H9 (cell line): ENCODE data around the gene HHATL. TPM values are rescaled to one million over a fixed set of nuclear protein-coding genes. Genes with fewer than 3 reads are reported as not detected.

Experiments
- DNase-seq: peaks from one replicate; pipeline ENCODE4 v3.0.0-alpha.2; 2017
- H2AFZ ChIP-seq: one replicate; pipeline ENCODE4 v1.6.1; 2013; ENCODE audit warnings: mild to moderate bottlenecking, low read length, control low read depth, moderate library complexity
- H2AK5ac ChIP-seq: 2 replicates; pipeline ENCODE4 v1.6.1; 2013; ENCODE audit warnings: low read length, control low read depth, mixed read lengths; ENCODE audit not compliant: insufficient read length
- H2BK120ac ChIP-seq: one replicate; pipeline ENCODE4 v1.6.1; 2013; ENCODE audit warnings: low read depth, mild to moderate bottlenecking, low read length, control low read depth, inconsistent platforms; ENCODE audit not compliant: poor library complexity, severe bottlenecking
- H2BK12ac ChIP-seq: 2 replicates; pipeline ENCODE4 v1.6.1; 2013; ENCODE audit warnings: low read length, control low read depth, mixed read lengths, low read depth; ENCODE audit not compliant: insufficient read length
- H2BK15ac ChIP-seq: 2 replicates; pipeline ENCODE4 v1.6.1; 2013; ENCODE audit warnings: low read depth, low read length, control low read depth
- H2BK20ac ChIP-seq: one replicate; pipeline ENCODE4 v1.6.1; 2013; ENCODE audit warnings: low read depth, mild to moderate bottlenecking, low read length, control low read depth, inconsistent platforms; ENCODE audit not compliant: poor library complexity, severe bottlenecking
- H2BK5ac ChIP-seq: 2 replicates; pipeline ENCODE4 v1.6.1; 2013; ENCODE audit warnings: low read length, control low read depth, mixed read lengths; ENCODE audit not compliant: insufficient read length
- H3K14ac ChIP-seq: 2 replicates; pipeline ENCODE4 v1.6.1; 2013; ENCODE audit warnings: low read length, control low read depth; ENCODE audit not compliant: insufficient read depth
- H3K18ac ChIP-seq: 2 replicates; pipeline ENCODE4 v1.6.1; 2013; ENCODE audit warnings: low read depth, mild to moderate bottlenecking, mixed read lengths, low read length, control low read depth; ENCODE audit not compliant: insufficient read length
- H3K23ac ChIP-seq: 2 replicates; pipeline ENCODE4 v1.6.1; 2013; ENCODE audit warnings: low read length, control low read depth, mixed read lengths, low read depth; ENCODE audit not compliant: insufficient read length
- H3K23me2 ChIP-seq: 2 replicates; pipeline ENCODE4 v1.6.1; 2013; ENCODE audit warnings: low read depth, mild to moderate bottlenecking, mixed read lengths, low read length, control low read depth; ENCODE audit not compliant: insufficient read length, poor library complexity, severe bottlenecking
- H3K27ac ChIP-seq: 2 replicates; pipeline ENCODE4 v1.5.1; 2013; ENCODE audit warnings: low read length, control low read depth, mixed read lengths, low read depth; ENCODE audit not compliant: insufficient read length
- H3K27me3 ChIP-seq: 2 replicates; pipeline ENCODE4 v1.6.1; 2013; ENCODE audit warnings: low read length, control low read depth, inconsistent platforms; ENCODE audit not compliant: insufficient read depth
- H3K4ac ChIP-seq: 2 replicates; pipeline ENCODE4 v1.6.1; 2013; ENCODE audit warnings: low read depth, mild to moderate bottlenecking, control low read depth, inconsistent platforms, low read length, moderate library complexity
- H3K4me1 ChIP-seq: 2 replicates; pipeline ENCODE4 v1.6.1; 2013; ENCODE audit warnings: low read length, control low read depth, inconsistent platforms; ENCODE audit not compliant: insufficient read depth
- H3K4me2 ChIP-seq: 2 replicates; pipeline ENCODE4 v1.6.1; 2013; ENCODE audit warnings: low read length, control low read depth, mixed read lengths; ENCODE audit not compliant: insufficient read length, insufficient read depth
- H3K56ac ChIP-seq: 2 replicates; pipeline ENCODE4 v1.6.1; 2013; ENCODE audit warnings: low read depth, mild to moderate bottlenecking, mixed read lengths, low read length, control low read depth; ENCODE audit not compliant: insufficient read length
- H3K79me1 ChIP-seq: 2 replicates; pipeline ENCODE4 v1.6.1; 2013; ENCODE audit warnings: low read depth, mild to moderate bottlenecking, moderate library complexity, low read length, control low read depth, inconsistent platforms; ENCODE audit not compliant: insufficient read depth, poor library complexity, severe bottlenecking
- H3K79me2 ChIP-seq: 2 replicates; pipeline ENCODE4 v1.6.1; 2013; ENCODE audit warnings: low read length, control low read depth, inconsistent platforms; ENCODE audit not compliant: insufficient read depth
- H3K9ac ChIP-seq: 2 replicates; pipeline ENCODE4 v1.6.1; 2013; ENCODE audit warnings: low read length, control low read depth, mixed read lengths; ENCODE audit not compliant: insufficient read length; ENCODE audit errors: extremely low read depth
- H3K9me3 ChIP-seq: one replicate; pipeline ENCODE4 v1.6.1; 2013; ENCODE audit warnings: low read depth, low read length, inconsistent platforms; ENCODE audit not compliant: control insufficient read depth
- H3T11ph ChIP-seq: one replicate; pipeline ENCODE4 v1.6.1; 2013; ENCODE audit warnings: mild to moderate bottlenecking, low read length, control low read depth, inconsistent platforms
- H4K20me1 ChIP-seq: one replicate; pipeline ENCODE4 v1.6.1; 2013; ENCODE audit not compliant: control insufficient read depth, insufficient read length, insufficient read depth
- H4K5ac ChIP-seq: 2 replicates; pipeline ENCODE4 v1.6.1; 2013; ENCODE audit warnings: low read depth, mild to moderate bottlenecking, mixed read lengths, low read length, control low read depth; ENCODE audit not compliant: insufficient read length
- H4K8ac ChIP-seq: replicated peaks from 2 replicates; pipeline ENCODE4 v1.6.1; 2013; ENCODE audit warnings: low read length, control low read depth, mixed read lengths, low read depth; ENCODE audit not compliant: insufficient read length
- H4K91ac ChIP-seq: 2 replicates; pipeline ENCODE4 v1.6.1; 2013; ENCODE audit warnings: low read depth, mild to moderate bottlenecking, moderate library complexity, mixed read lengths, low read length, control low read depth; ENCODE audit not compliant: insufficient read length
- H3K27ac Mint-ChIP-seq, 3 experiments: 2 replicates in 2 of 3; 3 replicates in 1 of 3; pipeline ENCODE4 v1.8.0; 2020 to 2021; ENCODE audit warnings: mixed read lengths in 3 of 3, mild to moderate bottlenecking in 1 of 3, moderate library complexity in 1 of 3
- H3K27me3 Mint-ChIP-seq: 2 replicates; pipeline ENCODE4 v1.8.0; 2021; ENCODE audit warnings: low read depth, mild to moderate bottlenecking, moderate library complexity, mixed read lengths
- H3K36me3 Mint-ChIP-seq, 3 experiments: 2 replicates in 2 of 3; 3 replicates in 1 of 3; pipeline ENCODE4 v1.8.0; 2020 to 2021; ENCODE audit warnings: low read depth in 3 of 3, mixed read lengths in 3 of 3; ENCODE audit not compliant: insufficient read depth in 1 of 3
- H3K4me1 Mint-ChIP-seq, 2 experiments: 2 replicates each; pipeline ENCODE4 v1.8.0; 2020; ENCODE audit warnings: mixed read lengths in 2 of 2
- H3K4me3 Mint-ChIP-seq, 2 experiments: 2 replicates in 1 of 2; 3 replicates in 1 of 2; pipeline ENCODE4 v1.8.0; 2020 to 2021; ENCODE audit warnings: mild to moderate bottlenecking in 2 of 2, mixed read lengths in 2 of 2, moderate library complexity in 1 of 2
- H3K9me3 Mint-ChIP-seq, 2 experiments: 2 replicates in 1 of 2; 3 replicates in 1 of 2; pipeline ENCODE4 v1.8.0; 2020; ENCODE audit warnings: mild to moderate bottlenecking in 2 of 2, mixed read lengths in 2 of 2, moderate library complexity in 1 of 2
- WGBS: extraction: QIAGEN DNeasy Blood & Tissue Kit; methylation state at CpG from one replicate; pipeline ENCODE4 v1.1.7; 2013; ENCODE audit warnings: missing lambda C conversion rate, low lambda C conversion rate, mixed read lengths; ENCODE audit not compliant: insufficient read length; ENCODE audit errors: extremely low coverage; 5-methylcytosine and 5-hydroxymethylcytosine counted together
- total RNA-seq: library from RNA; stranded (reverse); gene quantifications from 2 replicates; pipeline ENCODE4 v1.2.1, GENCODE V29; 2021
- TF ChIP-seq, protein P1 (sequence below): fragments of 200-600 bp; sonication (generic); conservative IDR thresholded peaks from 3 replicates; pipeline ENCODE4 v1.8.0; 2021; ENCODE audit warnings: antibody characterized with exemption, mild to moderate bottlenecking

HHATL gene
- total RNA-seq, 1 experiment from 2014 or later, result 0.46 TPM

DNA sequence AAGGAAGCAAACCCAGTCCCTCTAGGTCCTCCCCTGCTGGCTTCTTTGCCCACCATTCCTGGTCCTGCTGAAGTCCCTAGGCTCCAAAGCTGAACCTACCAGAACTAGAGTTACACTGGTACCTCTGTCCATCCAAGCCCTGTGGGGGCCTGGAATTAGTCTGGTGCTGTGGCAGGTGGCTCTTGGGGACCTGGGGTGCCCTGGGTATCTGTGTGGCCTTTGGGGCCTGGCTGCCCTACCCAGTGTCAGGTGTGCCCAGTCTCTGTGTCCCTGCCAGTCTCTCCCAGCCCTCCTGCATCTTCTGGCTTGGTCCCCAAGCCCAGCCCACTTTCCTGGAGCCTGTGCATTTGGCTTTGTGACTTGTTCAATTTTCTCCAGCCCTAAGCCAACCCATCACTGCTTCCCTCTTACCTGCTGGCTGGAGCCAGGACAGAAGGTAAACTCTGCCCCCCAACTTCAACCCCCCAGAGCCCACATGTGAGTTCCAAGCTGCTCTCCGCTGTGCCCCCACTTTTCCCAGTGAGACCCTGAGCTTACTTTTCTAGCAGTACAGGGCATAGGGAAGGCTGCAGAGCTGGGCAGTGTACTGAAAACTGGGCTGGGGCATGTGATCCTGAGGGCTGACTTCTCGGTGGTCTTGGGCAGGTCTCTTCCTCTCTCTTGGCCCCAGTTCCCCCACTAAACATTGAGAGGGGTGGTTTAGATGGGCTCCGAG, 28.3 kb upstream of the HHATL start:
- Mint-ChIP-seq H3K9me3 (no peaks in the 10 kb centered on the region), H3K27ac (peak overlapping the region in 2 of 3 experiments; percentile 60 to 69; a peak in 3 of 7 replicates), H3K4me3 (no peak overlapping the region), H3K36me3 (no peaks in the 10 kb centered on the region), H3K4me1 (peaks cover 48 to 49% of the 10 kb centered on the region in 2 experiments), H3K27me3 (peaks cover 5% of the 10 kb centered on the region)
- no peak overlapping the region for H3T11ph ChIP-seq
- peak; percentile 13 for DNase-seq
- no peak overlapping the region for H2BK15ac ChIP-seq
- H3K9me3 ChIP-seq, result no peaks in the 10 kb centered on the region
- WGBS, result no CpG with 5 or more reads among the region's 3 CpGs
- H3K4me2 ChIP-seq, result no peak overlapping the region
- H2AFZ ChIP-seq, result no peak overlapping the region
- H4K5ac ChIP-seq, result no peak overlapping the region
- no peak overlapping the region for H2AK5ac ChIP-seq
- H3K79me2 ChIP-seq, result no peaks in the 10 kb centered on the region
- H3K27me3 ChIP-seq, result no peaks in the 10 kb centered on the region
- H2BK20ac ChIP-seq, result no peak overlapping the region
- H4K20me1 ChIP-seq, result no peaks in the 10 kb centered on the region
- no peak overlapping the region for H2BK12ac ChIP-seq
- TF ChIP-seq, protein P1, sequence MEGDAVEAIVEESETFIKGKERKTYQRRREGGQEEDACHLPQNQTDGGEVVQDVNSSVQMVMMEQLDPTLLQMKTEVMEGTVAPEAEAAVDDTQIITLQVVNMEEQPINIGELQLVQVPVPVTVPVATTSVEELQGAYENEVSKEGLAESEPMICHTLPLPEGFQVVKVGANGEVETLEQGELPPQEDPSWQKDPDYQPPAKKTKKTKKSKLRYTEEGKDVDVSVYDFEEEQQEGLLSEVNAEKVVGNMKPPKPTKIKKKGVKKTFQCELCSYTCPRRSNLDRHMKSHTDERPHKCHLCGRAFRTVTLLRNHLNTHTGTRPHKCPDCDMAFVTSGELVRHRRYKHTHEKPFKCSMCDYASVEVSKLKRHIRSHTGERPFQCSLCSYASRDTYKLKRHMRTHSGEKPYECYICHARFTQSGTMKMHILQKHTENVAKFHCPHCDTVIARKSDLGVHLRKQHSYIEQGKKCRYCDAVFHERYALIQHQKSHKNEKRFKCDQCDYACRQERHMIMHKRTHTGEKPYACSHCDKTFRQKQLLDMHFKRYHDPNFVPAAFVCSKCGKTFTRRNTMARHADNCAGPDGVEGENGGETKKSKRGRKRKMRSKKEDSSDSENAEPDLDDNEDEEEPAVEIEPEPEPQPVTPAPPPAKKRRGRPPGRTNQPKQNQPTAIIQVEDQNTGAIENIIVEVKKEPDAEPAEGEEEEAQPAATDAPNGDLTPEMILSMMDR, result no peak
- no peak overlapping the region for H3K18ac ChIP-seq
- no peak overlapping the region for H3K27ac ChIP-seq
- H3K23ac ChIP-seq, result no peak overlapping the region
- no peak overlapping the region for H2BK120ac ChIP-seq
- H2BK5ac ChIP-seq, result no peak overlapping the region
- no peak overlapping the region for H4K91ac ChIP-seq
- H3K4me1 ChIP-seq, result peaks cover 5% of the 10 kb centered on the region; the same call in 1 of the 2 replicates
- no peak overlapping the region for H3K56ac ChIP-seq
- no peak overlapping the region for H3K9ac ChIP-seq
- H3K79me1 ChIP-seq, result no peaks in the 10 kb centered on the region
- no peak overlapping the region for H3K4ac ChIP-seq
- no peaks in the 10 kb centered on the region for H3K23me2 ChIP-seq
- H3K14ac ChIP-seq, result no peak overlapping the region
- H4K8ac ChIP-seq, result no peak overlapping the region
